Activated T-cell treated with anti-CD3 and anti-CD28 coated beads, Interleukin-2, amount 50 U/mL, for 24 hours (primary cell): ENCODE results near the gene MAPKAPK5.
"Not testable (repeated sequence)": the region's sequence is repeated elsewhere in the genome, so short reads cannot be mapped to it uniquely, and the experiment has no call there.

Source experiments
- DNase-seq: peaks from one replicate; pipeline ENCODE4 v3.0.0-alpha.2; 2020
- H3K27ac Mint-ChIP-seq: 2 replicates; pipeline ENCODE4 v1.8.0; 2020; ENCODE audit warnings: mild to moderate bottlenecking, mixed read lengths
- H3K27me3 Mint-ChIP-seq: 2 replicates; pipeline ENCODE4 v1.8.0; 2020; ENCODE audit warnings: mixed read lengths
- H3K36me3 Mint-ChIP-seq: 2 replicates; pipeline ENCODE4 v1.8.0; 2020; ENCODE audit warnings: low read depth, mixed read lengths
- H3K4me1 Mint-ChIP-seq: 2 replicates; pipeline ENCODE4 v1.8.0; 2020; ENCODE audit warnings: low read depth, mixed read lengths
- H3K4me3 Mint-ChIP-seq: 2 replicates; pipeline ENCODE4 v1.8.0; 2020; ENCODE audit warnings: mild to moderate bottlenecking, moderate library complexity, mixed read lengths
- H3K9me3 Mint-ChIP-seq: 2 replicates; pipeline ENCODE4 v1.8.0; 2020; ENCODE audit warnings: mixed read lengths

MAPKAPK5 gene

GRCh38 chr12:111820828-111821227 lies 21.2 kb upstream of the MAPKAPK5 start:
- H3K36me3 Mint-ChIP-seq, DNase-seq, H3K27ac Mint-ChIP-seq, H3K4me1 Mint-ChIP-seq, H3K4me3 Mint-ChIP-seq, H3K9me3 Mint-ChIP-seq: not testable (repeated sequence)
- peaks cover 10% of the 10 kb centered on the region for H3K27me3 Mint-ChIP-seq

- Mint-ChIP-seq H3K4me1 (peaks cover 3% of the 10 kb centered on the region), H3K27me3 (peaks cover 10% of the 10 kb centered on the region), H3K4me3 (no peak overlapping the region), H3K36me3 (no peaks in the 10 kb centered on the region), H3K27ac (no peak overlapping the region), H3K9me3 (no peaks in the 10 kb centered on the region)
- DNase-seq = no peak
Measured at GRCh38 chr12:111822886-111823285, 19.1 kb upstream of the MAPKAPK5 start.

- H3K36me3 Mint-ChIP-seq = no peaks in the 10 kb centered on the region
- H3K4me1 Mint-ChIP-seq = peaks cover 3% of the 10 kb centered on the region
- H3K4me3 Mint-ChIP-seq = no peak overlapping the region
- peaks cover 10% of the 10 kb centered on the region for H3K27me3 Mint-ChIP-seq
- no peaks in the 10 kb centered on the region for H3K9me3 Mint-ChIP-seq
- DNase-seq = no peak
- H3K27ac Mint-ChIP-seq = no peak overlapping the region
Measured at GRCh38 chr12:111823891-111824290, 18.1 kb upstream of the MAPKAPK5 start.

GRCh38 chr12:111824312-111824711 lies 17.7 kb upstream of the MAPKAPK5 start:
- not testable (repeated sequence) for H3K4me1 Mint-ChIP-seq, DNase-seq, H3K9me3 Mint-ChIP-seq, H3K27ac Mint-ChIP-seq, H3K36me3 Mint-ChIP-seq, H3K4me3 Mint-ChIP-seq
- H3K27me3 Mint-ChIP-seq = peaks cover 10% of the 10 kb centered on the region

GRCh38 chr12:111825509-111825908 lies 16.5 kb upstream of the MAPKAPK5 start:
- Mint-ChIP-seq H3K36me3 (no peaks in the 10 kb centered on the region), H3K4me3 (no peak overlapping the region), H3K27ac (no peak overlapping the region), H3K27me3 (peaks cover 10% of the 10 kb centered on the region), H3K4me1 (peaks cover 3% of the 10 kb centered on the region), H3K9me3 (no peaks in the 10 kb centered on the region)
- no peak for DNase-seq

GRCh38 chr12:111826316-111826715 lies 15.7 kb upstream of the MAPKAPK5 start:
- H3K4me1 Mint-ChIP-seq = peaks cover 3% of the 10 kb centered on the region
- no peak overlapping the region for H3K4me3 Mint-ChIP-seq
- no peak for DNase-seq
- H3K27ac Mint-ChIP-seq = no peak overlapping the region
- H3K27me3 Mint-ChIP-seq = peaks cover 10% of the 10 kb centered on the region
- no peaks in the 10 kb centered on the region for H3K36me3 Mint-ChIP-seq
- H3K9me3 Mint-ChIP-seq = no peaks in the 10 kb centered on the region

- Mint-ChIP-seq H3K27ac (no peak overlapping the region), H3K4me1 (peaks cover 3% of the 10 kb centered on the region), H3K36me3 (no peaks in the 10 kb centered on the region), H3K27me3 (peaks cover 10% of the 10 kb centered on the region), H3K4me3 (no peak overlapping the region), H3K9me3 (no peaks in the 10 kb centered on the region)
- no peak for DNase-seq
Measured at GRCh38 chr12:111826992-111827391, 15.0 kb upstream of the MAPKAPK5 start.

- Mint-ChIP-seq H3K4me3 (no peak overlapping the region), H3K9me3 (no peaks in the 10 kb centered on the region), H3K4me1 (peaks cover 3% of the 10 kb centered on the region), H3K27ac (no peak overlapping the region), H3K36me3 (no peaks in the 10 kb centered on the region), H3K27me3 (peaks cover 10% of the 10 kb centered on the region)
- DNase-seq = no peak
Measured at GRCh38 chr12:111827907-111828306, 14.1 kb upstream of the MAPKAPK5 start.

- H3K27ac Mint-ChIP-seq = no peak overlapping the region
Measured at GRCh38 chr12:111828338-111828979, 13.6 kb upstream of the MAPKAPK5 start.

GRCh38 chr12:111829635-111830034 lies 12.4 kb upstream of the MAPKAPK5 start:
- not testable (repeated sequence) for H3K4me3 Mint-ChIP-seq, DNase-seq, H3K4me1 Mint-ChIP-seq

More at GRCh38 chr12:111828338-111828979, 13.6 kb upstream of the MAPKAPK5 start:
- no peaks in the 10 kb centered on the region for H3K9me3 Mint-ChIP-seq
- H3K36me3 Mint-ChIP-seq = no peaks in the 10 kb centered on the region
- H3K4me1 Mint-ChIP-seq = peaks cover 3% of the 10 kb centered on the region
- H3K27me3 Mint-ChIP-seq = peaks cover 7% of the 10 kb centered on the region
- H3K4me3 Mint-ChIP-seq = no peak overlapping the region
- DNase-seq = no peak

GRCh38 chr12:111834740-111835386 lies 7.2 kb upstream of the MAPKAPK5 start:
- Mint-ChIP-seq H3K4me1 (peaks cover 30% of the 10 kb centered on the region), H3K36me3 (peaks cover 17% of the 10 kb centered on the region)
- not testable (repeated sequence) for H3K27me3 Mint-ChIP-seq, H3K4me3 Mint-ChIP-seq, H3K27ac Mint-ChIP-seq, H3K9me3 Mint-ChIP-seq, DNase-seq

More at GRCh38 chr12:111829635-111830034, 12.4 kb upstream of the MAPKAPK5 start:
- H3K27ac Mint-ChIP-seq, H3K27me3 Mint-ChIP-seq, H3K36me3 Mint-ChIP-seq, H3K9me3 Mint-ChIP-seq: not testable (repeated sequence)

- peaks cover 38% of the 10 kb centered on the region for H3K4me1 Mint-ChIP-seq
- DNase-seq, H3K4me3 Mint-ChIP-seq, H3K27me3 Mint-ChIP-seq, H3K27ac Mint-ChIP-seq, H3K9me3 Mint-ChIP-seq: not testable (repeated sequence)
- H3K36me3 Mint-ChIP-seq = peaks cover 25% of the 10 kb centered on the region
Measured at GRCh38 chr12:111835531-111836181, 6.4 kb upstream of the MAPKAPK5 start.

- no peak for DNase-seq
- Mint-ChIP-seq H3K4me3 (no peak overlapping the region), H3K27me3 (no peaks in the 10 kb centered on the region), H3K27ac (peak overlapping the region; percentile 22), H3K36me3 (peaks cover 46% of the 10 kb centered on the region), H3K9me3 (no peaks in the 10 kb centered on the region), H3K4me1 (peaks cover 44% of the 10 kb centered on the region)
Measured at GRCh38 chr12:111838353-111838752, 3.7 kb upstream of the MAPKAPK5 start.

- Mint-ChIP-seq H3K27me3 (no peaks in the 10 kb centered on the region), H3K9me3 (no peaks in the 10 kb centered on the region), H3K4me3 (peak overlapping the region; percentile 94), H3K27ac (peak overlapping the region; percentile 98), H3K4me1 (peaks cover 54% of the 10 kb centered on the region), H3K36me3 (peaks cover 71% of the 10 kb centered on the region)
- no peak for DNase-seq
Measured at GRCh38 chr12:111840807-111841206, 1.2 kb upstream of the MAPKAPK5 start.

- peaks cover 54% of the 10 kb centered on the region for H3K4me1 Mint-ChIP-seq
Measured at GRCh38 chr12:111841236-111841749, 735 bp upstream of the MAPKAPK5 start.

More at GRCh38 chr12:111841236-111841749, 735 bp upstream of the MAPKAPK5 start:
- no peak for DNase-seq
- H3K4me3 Mint-ChIP-seq = peak overlapping the region; percentile 94
- no peaks in the 10 kb centered on the region for H3K9me3 Mint-ChIP-seq
- H3K27me3 Mint-ChIP-seq = no peaks in the 10 kb centered on the region
- H3K36me3 Mint-ChIP-seq = peaks cover 75% of the 10 kb centered on the region
- H3K27ac Mint-ChIP-seq = peak overlapping the region; percentile 98
